Ovary (tissue), 3 donors: Measurements from ENCODE around the gene SLC25A43.
"Not testable (repeated sequence)": the region's sequence is repeated elsewhere in the genome, so short reads cannot be mapped to it uniquely, and the experiment has no call there.

ENCODE experiments used
- EP300 ChIP-seq: sonication (generic); formaldehyde crosslinking; IDR thresholded peaks from one replicate; pipeline ENCODE4 v1.6.1; 2017; ENCODE audit warnings: antibody characterized with exemption
- POLR2A ChIP-seq: fragments of 450-650 bp; IDR thresholded peaks from one replicate; pipeline ENCODE4 v1.6.1; 2017; ENCODE audit warnings: antibody characterized with exemption, mild to moderate bottlenecking, moderate library complexity
- TF ChIP-seq, protein P1 (sequence below), 3 donors: fragments of 450-650 bp in 2 of 3; fragments of 200-600 bp in 1 of 3; IDR thresholded peaks; one replicate each; pipeline versions ENCODE4 v1.5.1 to v1.8.0; 2016 to 2022; ENCODE audit warnings: antibody characterized with exemption in 3 of 3, mild to moderate bottlenecking in 1 of 3
- donor health status: DM: no; HTN: no; CAD: no.

GRCh38 chrX:119441295-119441694 lies 42.2 kb downstream of the SLC25A43 start:
- TF ChIP-seq, protein P1, sequence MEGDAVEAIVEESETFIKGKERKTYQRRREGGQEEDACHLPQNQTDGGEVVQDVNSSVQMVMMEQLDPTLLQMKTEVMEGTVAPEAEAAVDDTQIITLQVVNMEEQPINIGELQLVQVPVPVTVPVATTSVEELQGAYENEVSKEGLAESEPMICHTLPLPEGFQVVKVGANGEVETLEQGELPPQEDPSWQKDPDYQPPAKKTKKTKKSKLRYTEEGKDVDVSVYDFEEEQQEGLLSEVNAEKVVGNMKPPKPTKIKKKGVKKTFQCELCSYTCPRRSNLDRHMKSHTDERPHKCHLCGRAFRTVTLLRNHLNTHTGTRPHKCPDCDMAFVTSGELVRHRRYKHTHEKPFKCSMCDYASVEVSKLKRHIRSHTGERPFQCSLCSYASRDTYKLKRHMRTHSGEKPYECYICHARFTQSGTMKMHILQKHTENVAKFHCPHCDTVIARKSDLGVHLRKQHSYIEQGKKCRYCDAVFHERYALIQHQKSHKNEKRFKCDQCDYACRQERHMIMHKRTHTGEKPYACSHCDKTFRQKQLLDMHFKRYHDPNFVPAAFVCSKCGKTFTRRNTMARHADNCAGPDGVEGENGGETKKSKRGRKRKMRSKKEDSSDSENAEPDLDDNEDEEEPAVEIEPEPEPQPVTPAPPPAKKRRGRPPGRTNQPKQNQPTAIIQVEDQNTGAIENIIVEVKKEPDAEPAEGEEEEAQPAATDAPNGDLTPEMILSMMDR (IDR thresholded peaks at IDR 0.05) = not testable (repeated sequence)
- TF ChIP-seq EP300, POLR2A: not testable (repeated sequence)
